ENCODE results near the gene ALDH8A1.

DNA sequence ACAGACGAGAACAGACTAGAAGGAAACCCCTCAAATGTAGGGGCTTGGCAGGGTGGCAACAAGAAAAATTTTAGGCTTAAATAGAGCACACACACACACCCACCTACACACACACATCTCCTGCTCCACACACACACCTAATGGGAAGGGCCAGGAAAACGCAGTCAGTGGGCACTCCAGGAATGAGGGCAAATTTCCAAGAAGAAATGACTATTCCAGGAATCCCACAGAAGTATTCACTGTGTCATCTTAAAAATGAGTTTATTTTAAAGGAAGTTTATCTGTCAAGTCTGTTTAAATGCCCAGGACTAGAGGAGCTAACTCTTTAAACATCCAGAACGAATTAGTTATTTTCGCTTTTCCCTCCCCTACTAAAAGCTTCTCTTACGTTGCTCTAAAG lies 13.0 kb downstream of the ALDH8A1 start:
- TF ChIP-seq POLR2A (IDR thresholded peaks at IDR 0.05; ENCODE audit: low read length): no peak
- TF ChIP-seq MAZ (IDR thresholded peaks at IDR 0.05; ENCODE audit: borderline replicate concordance, low read depth, low read length): no peak
- TF ChIP-seq CTCF (IDR thresholded peaks at IDR 0.05): no peak
- no peak for TF ChIP-seq CBX2 (IDR thresholded peaks at IDR 0.05; ENCODE audit: borderline replicate concordance, low read depth)
- TF ChIP-seq ZFP36 (IDR thresholded peaks at IDR 0.05; ENCODE audit: borderline replicate concordance, partially characterized antibody): no peak
- no peak for TF ChIP-seq EP300 (IDR thresholded peaks at IDR 0.05)
- TF ChIP-seq REST (IDR thresholded peaks at IDR 0.05): no peak
- TF ChIP-seq KDM1A (IDR thresholded peaks at IDR 0.05; ENCODE audit: low read depth): no peak

Data from A549 (cell line).